Thoracic aorta (tissue), 2 donors: ENCODE measurements around the gene UBE3D. TPM values are rescaled to one million over a fixed set of nuclear protein-coding genes. Genes with fewer than 3 reads are reported as not detected.
A peak's percentile ranks its signal among the peaks of the same experiment; 100 is the strongest.

Experiments
- ATAC-seq: fragments of 150-250 bp; one replicate; pipeline ENCODE4 v1.8.0; 2017; ENCODE audit warnings: low read depth; ENCODE audit not compliant: insufficient number of reproducible peaks, low FRiP score
- DNase-seq: peaks from one replicate; pipeline ENCODE4 v3.0.0-alpha.2; 2020; ENCODE audit warnings: low spot score
- H3K27ac ChIP-seq, 2 donors: fragments of 200-600 bp; sonication (generic); 1 replicate in 1 of 2; 2 replicates in 1 of 2; pipeline ENCODE4 v1.5.1; 2016; ENCODE audit warnings: mild to moderate bottlenecking in 2 of 2, moderate library complexity in 2 of 2
- H3K27me3 ChIP-seq: fragments of 200-600 bp; sonication (generic); replicated peaks from 2 replicates; pipeline ENCODE4 v1.6.0; 2016; ENCODE audit warnings: mild to moderate bottlenecking; ENCODE audit not compliant: insufficient read depth
- H3K36me3 ChIP-seq: fragments of 200-600 bp; sonication (generic); one replicate; pipeline ENCODE4 v1.5.1; 2016
- H3K4me1 ChIP-seq, 2 donors: fragments of 200-600 bp; sonication (generic); 1 replicate in 1 of 2; 2 replicates in 1 of 2; pipeline versions ENCODE4 v1.5.1 to v1.6.0; 2016; ENCODE audit warnings: low read depth in 2 of 2, mild to moderate bottlenecking in 1 of 2; ENCODE audit not compliant: control insufficient read depth in 1 of 2
- H3K4me3 ChIP-seq: fragments of 200-600 bp; sonication (generic); 2 replicates; pipeline ENCODE4 v1.5.1; 2016; ENCODE audit warnings: mild to moderate bottlenecking
- H3K9me3 ChIP-seq: fragments of 200-600 bp; sonication (generic); 2 replicates; pipeline ENCODE4 v1.5.1; 2016
- CTCF ChIP-seq: fragments of 200-600 bp; sonication (generic); IDR thresholded peaks from one replicate; pipeline ENCODE4 v1.5.1; 2019; ENCODE audit warnings: antibody characterized with exemption
- total RNA-seq, 2 donors: library from RNA; depleted of rRNA; stranded (reverse); fragments of >200 nt; gene quantifications; one replicate each; pipeline versions ENCODE4 v1.1.0 to v1.2.3, GENCODE V29; 2016

UBE3D gene
- total RNA-seq, 2 donors from 2014 or later = 9.6 to 14.0 TPM

DNA sequence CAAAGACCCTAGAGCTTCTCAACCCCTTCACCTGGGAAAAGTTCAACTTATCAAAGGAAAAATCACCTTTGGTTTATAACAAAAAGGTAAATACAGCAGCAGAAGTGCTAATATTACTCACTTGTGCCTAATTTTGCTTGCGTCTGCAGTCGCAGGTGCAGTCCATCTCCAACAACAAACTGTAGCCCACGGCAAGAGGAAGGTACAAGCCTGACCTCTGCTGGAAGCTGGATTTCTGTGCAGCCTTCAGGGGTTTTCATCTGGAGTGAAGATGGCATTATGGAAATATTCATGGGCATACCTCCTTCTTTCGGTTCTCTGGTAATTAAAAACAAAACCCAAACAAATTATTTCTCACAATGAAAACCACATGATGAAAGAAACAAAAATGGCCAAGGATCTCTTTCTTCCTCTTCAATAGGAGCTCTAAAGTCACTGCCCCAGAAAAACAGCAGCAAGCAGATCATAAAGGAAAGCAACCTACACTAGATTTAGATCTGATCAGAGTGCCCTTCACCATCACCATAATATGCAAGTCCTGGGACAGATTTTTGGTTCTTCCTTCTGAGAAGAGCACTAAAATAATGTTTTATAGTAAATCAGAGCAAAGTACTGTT lies 7.8 kb downstream of the UBE3D start:
- no peaks in the 10 kb centered on the region for H3K9me3 ChIP-seq
- no peak overlapping the region for H3K27ac ChIP-seq
- ATAC-seq (no peak), DNase-seq (no peak)
- H3K27me3 ChIP-seq = no peaks in the 10 kb centered on the region
- no peak overlapping the region for H3K4me3 ChIP-seq
- TF ChIP-seq CTCF = peak; percentile 31
- peaks cover 0 to 4% of the 10 kb centered on the region in 2 donors for H3K4me1 ChIP-seq
- no peaks in the 10 kb centered on the region for H3K36me3 ChIP-seq

- Histone ChIP-seq H3K4me1 (peaks cover 0 to 4% of the 10 kb centered on the region in 2 donors), H3K27me3 (no peaks in the 10 kb centered on the region), H3K4me3 (peak overlapping the region; percentile 3), H3K27ac (no peak overlapping the region), H3K36me3 (no peaks in the 10 kb centered on the region), H3K9me3 (no peaks in the 10 kb centered on the region)
- ATAC-seq (no peak), DNase-seq (no peak)
- TF ChIP-seq CTCF = peak; percentile 83
Observed at GRCh38 chr6:83055366-83055964, 10.2 kb downstream of the UBE3D start.

DNA sequence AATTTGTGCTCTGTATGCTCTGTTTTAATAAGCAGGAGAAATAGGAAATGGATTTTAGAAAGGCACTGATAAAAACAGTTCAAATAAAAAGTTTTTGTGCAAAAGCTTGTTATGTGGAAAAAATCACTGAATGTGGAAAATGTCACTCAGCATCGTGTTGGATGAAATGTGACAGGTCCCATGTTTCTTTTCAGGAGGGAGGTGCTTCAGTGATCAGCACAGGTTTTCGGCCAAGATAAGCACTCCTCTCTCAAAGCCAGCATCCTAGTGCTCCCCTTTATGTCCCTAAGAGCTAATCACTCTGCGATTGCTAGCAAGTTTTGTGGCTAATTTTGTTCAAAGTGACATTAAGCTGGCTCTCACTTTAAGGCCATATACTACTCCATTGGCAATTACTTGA lies 12.0 kb downstream of the UBE3D start:
- DNase-seq (no peak), ATAC-seq (no peak)
- Histone ChIP-seq H3K27ac (no peak overlapping the region), H3K36me3 (no peaks in the 10 kb centered on the region), H3K4me1 (peaks cover 0 to 4% of the 10 kb centered on the region in 2 donors), H3K27me3 (no peaks in the 10 kb centered on the region), H3K4me3 (no peak overlapping the region), H3K9me3 (no peaks in the 10 kb centered on the region)
- no peak for TF ChIP-seq CTCF

- Histone ChIP-seq H3K27me3 (no peaks in the 10 kb centered on the region), H3K4me3 (no peak overlapping the region), H3K4me1 (peaks cover 0 to 4% of the 10 kb centered on the region in 2 donors), H3K36me3 (no peaks in the 10 kb centered on the region), H3K27ac (no peak overlapping the region), H3K9me3 (no peaks in the 10 kb centered on the region)
- DNase-seq (no peak), ATAC-seq (no peak)
- no peak for TF ChIP-seq CTCF
Observed at GRCh38 chr6:83051377-83052172, 14.1 kb downstream of the UBE3D start.

GRCh38 chr6:83047065-83047754 lies 18.4 kb downstream of the UBE3D start:
- Histone ChIP-seq H3K9me3 (no peaks in the 10 kb centered on the region), H3K4me3 (no peak overlapping the region), H3K27me3 (no peaks in the 10 kb centered on the region), H3K27ac (no peak overlapping the region), H3K36me3 (no peaks in the 10 kb centered on the region), H3K4me1 (no peaks in the 10 kb centered on the region)
- DNase-seq (no peak), ATAC-seq (no peak)
- no peak for TF ChIP-seq CTCF
